Measurements from ENCODE around the gene CAV2.

DNA sequence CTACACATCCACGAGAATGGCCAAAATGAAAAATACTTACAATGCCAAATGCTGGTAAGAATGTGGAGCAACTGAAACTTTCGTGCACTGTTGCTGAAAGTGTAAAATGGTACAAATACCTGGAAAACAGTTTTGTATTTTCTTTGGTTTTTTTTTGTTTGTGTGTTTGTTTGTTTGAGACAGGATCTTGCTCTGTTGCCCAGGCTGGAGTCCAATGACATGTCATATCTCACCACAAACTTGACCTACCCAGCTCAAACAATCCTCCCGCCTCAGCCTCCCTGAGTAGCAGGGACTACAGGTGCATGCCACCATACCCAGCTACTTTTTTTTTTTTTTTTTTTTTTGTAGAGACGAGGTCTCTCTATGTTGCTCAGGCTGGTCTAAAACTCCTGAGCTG is 35.6 kb upstream of the CAV2 start:
- TF ChIP-seq SIN3A (IDR thresholded peaks at IDR 0.05; ENCODE audit: borderline replicate concordance, insufficient read depth, low read length) (no peak), POLR2AphosphoS5 (IDR thresholded peaks at IDR 0.05; ENCODE audit: low read depth, low read length) (no peak), TAF1 (IDR thresholded peaks at IDR 0.05; ENCODE audit: borderline replicate concordance, insufficient read depth, low read length) (no peak), REST (IDR thresholded peaks at IDR 0.05; ENCODE audit: insufficient read depth in 1 of 2, low read depth in 2 of 2, low read length in 2 of 2) (no peak), FOXP2 (optimal IDR thresholded peaks at IDR 0.05; ENCODE audit: borderline replicate concordance, extremely low read depth, extremely low read length, insufficient read depth) (no peak)

Data from PFSK-1 (cell line).